NCI-H146 treated with DMSO at 0.1 percent for 48 hours (cell line): Measurements from ENCODE around the gene TNRC18.

Source experiments
- DNase-seq: peaks from one replicate; lab custom pipeline; 2025; ENCODE audit not compliant: unreplicated experiment; lab: John Stamatoyannopoulos, UW

TNRC18 gene

DNA sequence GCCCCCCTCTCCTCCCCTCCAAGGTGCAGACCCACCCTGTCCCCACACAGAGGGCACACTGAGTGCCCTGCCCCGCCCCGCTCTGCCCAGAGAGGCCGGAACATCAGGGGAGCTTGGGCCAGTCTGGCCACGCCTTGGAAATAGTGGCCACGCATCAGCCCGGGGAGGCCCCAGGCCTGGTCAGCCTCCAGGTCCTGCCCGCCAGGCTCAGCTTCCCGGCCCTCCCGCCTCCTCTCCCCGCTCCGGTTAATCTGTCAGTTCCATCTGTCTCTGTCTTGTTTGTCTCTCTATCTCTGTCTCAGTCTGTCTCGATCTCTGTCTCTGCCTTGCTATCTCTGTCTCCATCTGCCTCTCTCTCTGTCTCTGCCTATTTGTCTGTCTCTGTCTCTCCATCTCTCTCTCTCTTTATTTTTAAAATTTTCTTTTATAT is 28.9 kb upstream of the TNRC18 start:
- no peak for DNase-seq

- no peak for DNase-seq
Observed at GRCh38 chr7:5451391-5451790, 27.8 kb upstream of the TNRC18 start.

DNA sequence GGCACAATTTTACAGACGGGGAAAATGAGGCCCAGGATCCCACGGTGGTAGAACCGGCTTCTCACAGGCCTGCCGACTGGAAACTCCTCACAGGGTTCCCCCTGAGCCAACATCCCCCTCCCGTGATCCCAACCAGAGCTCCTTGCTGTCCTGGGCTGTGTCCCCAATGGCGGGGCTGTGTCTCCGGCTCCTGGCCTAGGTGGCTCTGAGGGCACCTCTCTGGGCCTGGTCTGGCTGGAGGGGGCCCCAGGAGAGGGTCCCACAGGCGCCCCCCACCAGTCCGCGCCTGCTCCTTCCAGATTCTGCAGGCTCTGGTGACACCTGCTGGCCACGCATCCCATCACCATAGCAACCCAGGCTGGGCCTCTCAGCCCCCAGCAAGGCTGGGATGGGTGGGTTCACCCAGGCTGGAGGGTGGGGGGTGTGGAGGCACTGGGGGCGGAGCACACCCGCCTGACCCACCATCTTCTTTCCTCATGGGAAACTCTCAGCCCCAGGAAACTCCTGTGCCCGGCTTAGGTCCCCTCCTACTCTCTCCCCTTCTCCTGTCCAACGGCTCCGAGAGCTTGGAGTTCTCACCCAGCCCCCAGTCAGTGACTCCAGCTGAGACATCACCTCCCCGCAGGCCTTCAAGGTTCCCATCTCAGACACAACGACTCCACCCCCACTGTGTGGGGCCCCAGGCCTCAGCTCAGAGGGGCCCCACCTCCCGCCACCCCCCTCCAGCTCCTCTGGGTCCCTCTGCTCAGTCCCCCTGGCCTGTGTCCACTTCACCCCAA is 27.1 kb upstream of the TNRC18 start:
- no peak for DNase-seq

GRCh38 chr7:5448378-5449037 is 24.9 kb upstream of the TNRC18 start:
- no peak for DNase-seq

- DNase-seq, result no peak
Observed at GRCh38 chr7:5445981-5446594, 22.5 kb upstream of the TNRC18 start.

DNA sequence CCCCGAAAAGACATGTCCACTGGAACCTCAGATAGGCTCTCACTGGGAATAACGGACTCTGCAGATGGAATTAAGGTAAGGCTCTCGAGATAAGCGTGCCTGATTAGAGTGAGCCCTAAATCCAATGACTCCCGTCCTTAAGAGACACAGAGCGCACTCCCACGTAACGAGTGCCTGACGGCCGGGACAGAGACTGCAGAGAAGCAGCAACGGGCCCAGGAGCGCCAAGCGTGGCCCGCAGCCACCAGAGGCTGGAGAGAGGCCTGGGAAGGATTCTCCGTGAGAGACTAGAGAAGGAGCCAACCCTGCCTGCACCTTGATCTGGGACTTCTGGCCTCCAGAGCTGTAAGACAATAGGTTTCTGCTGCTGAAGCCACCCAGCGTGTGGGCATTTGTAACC is 20.0 kb upstream of the TNRC18 start:
- DNase-seq, result no peak

DNA sequence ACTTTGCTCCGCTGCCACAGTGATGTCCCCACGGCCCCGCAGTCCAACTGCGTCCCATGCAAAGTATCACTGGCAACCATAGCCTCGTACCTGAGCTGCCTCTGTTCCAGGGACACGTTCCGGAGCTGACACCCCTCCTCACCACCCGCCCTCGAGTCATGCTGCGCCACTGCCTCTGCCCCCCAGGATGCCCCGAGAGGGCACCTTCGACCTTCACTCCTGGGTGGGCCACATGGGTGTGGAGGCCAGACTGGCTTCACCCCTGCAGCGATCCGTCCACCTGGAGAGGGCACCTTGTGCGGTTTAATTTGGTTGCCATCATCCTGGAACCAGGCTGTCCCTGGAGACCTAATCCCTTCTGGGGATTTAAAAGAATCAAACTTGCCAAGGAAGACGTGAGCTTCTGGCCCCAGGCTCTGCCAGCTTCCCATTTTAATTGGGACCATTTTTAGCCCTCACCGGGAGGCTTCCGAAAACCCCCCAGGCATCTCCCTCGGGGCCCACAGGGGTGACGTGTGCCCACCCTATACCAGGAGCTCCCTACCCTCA is 19.2 kb upstream of the TNRC18 start:
- no peak for DNase-seq

- DNase-seq, result no peak
Observed at GRCh38 chr7:5441840-5442503, 18.3 kb upstream of the TNRC18 start.

DNA sequence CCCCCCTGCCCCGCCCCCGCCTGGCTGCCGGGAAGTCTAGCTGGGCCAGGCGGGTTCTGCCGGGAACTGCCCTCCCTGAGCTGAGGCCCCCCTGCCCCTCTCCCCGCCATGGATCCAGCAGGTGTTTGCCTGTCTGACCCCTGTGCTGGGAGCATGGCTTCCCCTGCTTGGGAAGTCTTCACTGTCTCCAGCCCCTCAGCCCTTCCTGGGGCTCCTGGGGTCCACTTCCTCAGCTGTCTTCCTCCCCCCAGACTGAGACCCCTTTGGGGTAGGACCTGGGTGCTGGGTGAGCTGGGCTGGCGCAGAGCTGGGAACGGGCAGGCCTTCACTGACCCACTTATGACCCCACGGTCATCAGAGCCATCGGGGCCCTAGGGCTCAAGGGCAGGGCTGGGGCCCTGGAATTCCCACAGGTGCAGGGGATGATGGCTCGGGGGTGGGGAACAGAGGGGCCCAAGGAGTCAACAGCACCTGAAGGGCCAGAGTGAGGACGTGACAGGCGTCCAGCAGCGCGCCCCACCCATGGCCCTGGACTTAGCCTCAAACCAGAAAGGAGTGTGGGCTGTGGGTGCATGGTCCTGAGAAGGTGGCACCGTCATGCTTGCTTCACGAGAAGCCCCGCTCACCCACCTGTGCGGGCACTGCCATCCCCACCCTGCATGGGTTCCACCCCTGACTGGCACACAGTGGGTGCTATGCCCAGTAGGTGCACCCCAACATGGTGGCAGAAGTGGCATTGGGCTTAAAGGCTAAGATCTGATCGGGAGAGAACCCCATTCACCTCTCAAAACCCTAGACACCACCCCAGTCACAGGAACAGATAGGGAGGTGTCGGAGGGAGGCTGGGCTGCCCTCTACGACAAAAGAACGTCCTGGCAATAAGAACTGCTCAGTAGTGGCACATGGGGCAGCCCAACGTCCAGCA is 16.2 kb upstream of the TNRC18 start:
- no peak for DNase-seq

DNA sequence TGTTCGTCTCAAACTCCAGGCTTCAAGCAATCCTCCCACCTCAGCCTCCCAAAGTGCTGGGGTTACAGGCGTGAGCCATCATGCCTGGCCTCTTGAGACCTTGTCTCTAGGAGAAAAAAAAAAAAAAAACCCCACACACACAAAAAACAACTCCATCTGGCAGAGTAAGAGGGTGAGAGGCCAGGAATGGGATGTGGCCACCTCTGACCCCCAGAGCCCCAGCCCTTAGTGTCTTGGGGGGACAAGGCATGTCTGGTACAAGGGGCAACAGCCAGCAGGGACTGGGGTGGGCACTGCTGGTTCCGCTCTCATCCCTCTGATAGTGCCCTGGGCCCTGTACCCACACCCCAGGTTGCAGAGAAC is 15.6 kb upstream of the TNRC18 start:
- no peak for DNase-seq

DNA sequence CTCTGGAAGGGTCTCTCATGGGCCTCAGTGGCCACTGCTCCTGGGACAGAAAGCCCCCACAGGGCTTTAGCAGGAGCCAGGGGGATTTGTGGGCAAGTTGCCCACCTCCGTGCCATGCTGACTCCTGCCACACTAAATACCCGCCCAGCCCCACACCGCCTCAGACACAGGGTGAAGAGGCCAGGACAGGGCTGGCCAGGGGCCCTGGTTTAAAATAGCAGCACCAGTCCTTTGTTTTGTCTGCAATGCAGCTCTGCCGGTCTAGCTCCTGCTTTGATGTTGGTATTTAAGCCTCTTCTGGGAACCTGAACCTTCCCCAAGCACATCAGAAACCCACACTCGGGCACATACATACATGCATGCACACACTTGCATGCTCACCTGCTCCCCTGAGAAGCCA is 14.4 kb upstream of the TNRC18 start:
- no peak for DNase-seq

GRCh38 chr7:5437348-5437892 is 13.8 kb upstream of the TNRC18 start:
- DNase-seq, result no peak

DNA sequence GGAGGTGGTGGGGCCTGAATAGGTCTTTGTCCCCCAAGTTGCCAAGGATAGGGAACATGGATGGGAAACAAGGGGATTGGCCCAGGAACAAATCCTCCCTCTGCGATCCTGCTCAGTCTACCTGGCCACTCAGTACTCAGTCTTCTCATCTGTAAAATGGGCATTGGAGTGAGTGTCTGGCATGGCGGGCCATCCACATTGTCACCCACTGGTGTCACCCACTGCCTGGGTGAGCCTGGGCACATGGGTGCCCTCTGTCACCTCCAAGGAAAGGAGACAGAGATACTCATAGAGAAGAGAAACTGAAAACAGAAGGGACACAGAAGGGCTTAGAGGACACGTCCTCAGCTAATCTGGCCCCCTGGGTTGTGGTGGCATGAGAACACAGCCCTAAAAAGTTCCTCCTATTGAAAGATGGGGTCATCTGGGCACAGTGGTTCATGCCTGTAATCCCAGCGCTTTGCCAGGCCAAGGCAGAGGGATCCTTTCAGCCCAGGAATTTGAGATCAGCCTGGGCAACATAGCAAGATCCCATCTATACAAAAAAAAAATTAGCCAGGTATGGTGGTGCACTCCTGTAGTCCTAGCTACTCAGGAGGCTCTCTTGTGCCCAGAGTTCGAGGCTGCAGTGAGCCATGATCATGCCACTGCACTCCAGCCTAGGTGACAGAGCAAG is 12.5 kb upstream of the TNRC18 start:
- DNase-seq, result no peak

DNA sequence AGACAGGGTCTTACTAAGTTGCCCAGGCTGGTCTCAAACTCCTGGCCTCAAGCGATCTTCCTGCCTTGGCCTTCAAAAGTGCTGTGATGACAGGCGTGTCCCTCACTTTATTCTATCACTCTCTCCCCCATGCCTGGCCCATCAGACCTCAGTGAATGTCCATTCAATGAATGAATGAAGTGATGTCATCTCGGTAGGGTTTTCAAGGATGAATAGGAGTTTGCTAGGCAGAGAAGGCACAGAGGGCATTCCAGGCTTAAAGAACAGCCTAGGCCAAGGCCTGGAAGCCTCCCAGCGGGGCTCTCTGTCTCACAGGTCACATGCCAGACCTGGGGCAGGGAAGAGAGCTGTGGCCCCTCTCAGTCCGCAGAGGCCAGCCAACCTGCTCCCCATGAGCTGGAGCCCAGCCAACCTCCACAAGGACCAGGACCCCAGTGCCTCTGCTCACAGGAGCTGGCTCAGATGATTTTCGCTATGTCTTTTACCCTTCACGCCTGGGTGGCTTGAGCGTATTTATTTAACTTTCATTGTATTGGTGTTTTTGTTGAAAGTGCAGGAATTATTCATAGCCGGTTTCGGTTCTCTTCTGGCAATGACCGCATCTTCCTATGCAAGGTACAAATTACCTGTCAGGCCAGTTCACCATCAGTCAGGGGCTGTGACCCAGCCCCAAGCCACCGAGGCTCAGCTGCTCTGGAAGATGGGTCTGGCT is 11.8 kb upstream of the TNRC18 start:
- no peak for DNase-seq

- DNase-seq, result no peak
Observed at GRCh38 chr7:5433181-5433580, 9.5 kb upstream of the TNRC18 start.

GRCh38 chr7:5432691-5433090 is 9.1 kb upstream of the TNRC18 start:
- DNase-seq, result no peak

GRCh38 chr7:5431560-5432015 is 8.0 kb upstream of the TNRC18 start:
- no peak for DNase-seq

GRCh38 chr7:5430612-5430947 is 6.9 kb upstream of the TNRC18 start:
- no peak for DNase-seq
